Measurements from ENCODE around the gene SELENOH. TPM values are rescaled to one million over a fixed set of nuclear protein-coding genes. Genes with fewer than 3 reads are reported as not detected.
A peak's percentile ranks its signal among the peaks of the same experiment; 100 is the strongest.

SELENOH gene
- total and polyA plus RNA-seq, 9 of the 15 experiments (the other 6 are each of a cell fraction or from before 2014, with no cell fraction given): 16.6 to 299 (median 118) TPM

DNA sequence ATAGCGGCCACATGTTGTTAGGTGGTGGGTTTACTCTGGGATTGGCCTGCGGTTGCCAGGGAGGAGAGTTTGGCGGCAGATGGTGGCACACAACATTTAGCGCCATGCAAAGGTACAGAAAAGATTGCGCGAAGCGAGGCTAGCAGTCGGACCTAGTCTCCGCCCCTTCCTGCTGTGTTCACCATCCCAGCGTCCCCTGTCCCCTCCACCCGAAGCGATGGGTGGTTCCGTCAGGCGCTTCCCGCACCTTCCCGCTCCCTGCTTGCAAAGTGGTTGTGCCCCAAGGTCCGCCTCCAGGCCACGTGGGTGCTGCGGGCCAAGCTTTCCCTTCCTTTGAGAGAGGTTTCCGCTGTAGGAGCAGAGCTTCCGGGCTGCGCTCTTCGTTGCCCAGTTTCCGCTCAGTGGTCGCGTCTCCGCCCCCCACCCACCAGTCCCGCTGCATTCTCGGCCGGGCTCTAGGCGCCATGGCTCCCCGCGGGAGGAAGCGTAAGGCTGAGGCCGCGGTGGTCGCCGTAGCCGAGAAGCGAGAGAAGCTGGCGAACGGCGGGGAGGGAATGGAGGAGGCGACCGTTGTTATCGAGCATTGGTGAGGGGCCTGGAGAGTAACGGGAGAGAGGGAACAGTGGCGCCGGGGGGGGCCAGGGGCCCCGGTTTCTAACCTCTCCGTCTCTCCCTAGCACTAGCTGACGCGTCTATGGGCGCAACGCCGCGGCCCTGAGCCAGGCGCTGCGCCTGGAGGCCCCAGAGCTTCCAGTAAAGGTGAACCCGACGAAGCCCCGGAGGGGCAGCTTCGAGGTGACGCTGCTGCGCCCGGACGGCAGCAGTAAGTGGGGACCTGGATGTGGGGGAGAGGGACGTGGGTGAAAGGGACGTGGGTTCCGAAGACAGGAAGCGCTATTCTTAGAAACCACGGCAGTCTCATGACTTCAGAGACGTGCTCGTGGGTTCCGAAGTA lies at the start of gene SELENOH (continued):
- TF ChIP-seq AFF1 (IDR thresholded peaks at IDR 0.05; ENCODE audit: low read depth in 1 of 2, partially characterized antibody in 2 of 2) (peak in 1 of 2 experiments; percentile 76), RFX5 (IDR thresholded peaks at IDR 0.05; ENCODE audit: low read depth, low read length) (peak; percentile 76), STAG1 (CRISPR knock-in tag; IDR thresholded peaks at IDR 0.05; ENCODE audit: borderline replicate concordance) (no peak), ZNF143 (CRISPR knock-in tag; IDR thresholded peaks at IDR 0.05) (peak; percentile 43; the same call in 1 of the 2 replicates), ZNF583 (CRISPR knock-in tag; IDR thresholded peaks at IDR 0.05) (0 out of 2 replicates have a peak, but pooled peaks have one; percentile 35), ZNF318 (IDR thresholded peaks at IDR 0.05; ENCODE audit: borderline replicate concordance in 1 of 2, low read depth in 1 of 2) (no peak), CBX1 (IDR thresholded peaks at IDR 0.05; ENCODE audit: low read depth) (no peak; the same call in none of the 2 replicates), PTRF (tag; IDR thresholded peaks at IDR 0.05) (no peak), HNRNPH1 (optimal IDR thresholded peaks at IDR 0.05; ENCODE audit: low read depth, low read length) (no peak)
- TF ChIP-seq, protein P1, sequence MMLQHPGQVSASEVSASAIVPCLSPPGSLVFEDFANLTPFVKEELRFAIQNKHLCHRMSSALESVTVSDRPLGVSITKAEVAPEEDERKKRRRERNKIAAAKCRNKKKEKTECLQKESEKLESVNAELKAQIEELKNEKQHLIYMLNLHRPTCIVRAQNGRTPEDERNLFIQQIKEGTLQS (IDR thresholded peaks at IDR 0.05): no peak; the same call in 1 of the 2 replicates
- TF ChIP-seq, protein P1 (CRISPR knock-in tag; conservative IDR thresholded peaks at IDR 0.05): 0 out of 2 replicates have a peak, but pooled peaks have one; percentile 73

Data from K562 (cell line).